CD4-positive, alpha-beta T cell treated with Interleukin-21 for 1 hour (primary cell): Measurements from ENCODE around the gene OR10J4.
"Not testable (repeated sequence)": the region's sequence is repeated elsewhere in the genome, so short reads cannot be mapped to it uniquely, and the experiment has no call there.

Source experiments
- DNase-seq: peaks from one replicate; pipeline ENCODE4 v3.0.0-alpha.2; 2020

OR10J4 gene

DNA sequence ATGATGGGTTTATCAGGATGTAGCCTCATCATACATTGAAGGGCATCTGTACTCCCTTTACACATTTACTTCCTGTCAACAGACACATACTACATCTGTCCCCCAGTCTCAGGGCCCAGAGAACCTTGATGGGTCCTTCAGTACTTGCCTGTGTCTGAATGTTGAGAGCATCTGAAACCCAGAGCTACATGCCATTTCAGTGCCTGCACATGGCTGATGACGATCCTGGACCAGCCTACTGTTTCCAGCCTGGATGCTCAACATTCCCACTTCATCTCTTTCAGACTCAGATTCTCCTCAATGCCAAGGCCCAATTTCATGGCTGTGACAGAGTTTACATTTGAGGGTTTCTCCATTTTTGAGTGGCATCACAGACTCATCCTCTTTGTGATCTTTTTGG lies at the start of gene OR10J4:
Gene OR10J4, plus strand, starts transcription at position 301 of the 400 bp plus-strand sequence.
- no peak for DNase-seq

DNA sequence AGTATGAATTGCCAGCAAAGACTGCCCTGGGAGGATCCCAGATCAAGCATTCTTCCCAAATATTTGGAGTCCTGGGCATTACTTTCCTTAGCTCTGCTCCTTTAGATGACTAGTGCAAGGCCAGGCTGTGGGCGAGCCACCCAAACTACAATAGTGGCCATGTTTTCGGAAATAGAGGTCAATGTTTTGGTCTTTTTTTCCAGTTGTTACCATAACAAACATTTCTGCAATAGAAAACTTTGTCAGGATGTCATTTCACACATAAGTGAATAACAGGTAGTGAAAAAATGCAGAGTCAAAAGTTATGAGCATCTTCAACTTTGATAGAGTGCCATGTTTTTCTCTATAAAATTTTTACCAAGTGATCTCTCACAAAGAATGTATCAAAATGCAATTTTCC lies 25.2 kb upstream of the OR10J4 start:
- no peak for DNase-seq

DNA sequence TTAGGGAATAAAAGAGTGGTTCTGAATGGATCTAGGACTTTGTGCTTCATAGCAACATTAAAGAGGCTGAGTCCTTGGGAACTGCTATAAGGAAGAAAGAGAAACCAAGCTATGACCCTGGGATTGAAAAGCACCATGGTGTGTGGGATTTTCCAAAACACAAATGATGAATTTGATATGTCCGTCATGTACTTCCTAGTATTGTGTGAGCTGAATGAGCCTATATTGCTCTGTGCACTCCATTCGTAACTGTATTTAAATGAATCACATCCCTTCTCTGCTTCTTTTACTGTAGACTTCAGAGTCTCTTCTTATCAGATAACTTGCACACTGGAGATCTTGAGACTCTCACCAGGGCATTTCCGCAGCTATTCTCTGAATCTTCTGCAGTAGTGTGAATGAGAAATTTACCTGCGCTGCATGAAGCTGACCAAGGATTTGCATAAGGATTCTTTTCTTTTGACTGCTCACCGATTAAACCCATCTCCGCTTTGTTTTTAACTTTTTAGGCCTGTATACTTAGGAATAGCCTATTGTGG lies 23.1 kb upstream of the OR10J4 start:
- DNase-seq: no peak

DNA sequence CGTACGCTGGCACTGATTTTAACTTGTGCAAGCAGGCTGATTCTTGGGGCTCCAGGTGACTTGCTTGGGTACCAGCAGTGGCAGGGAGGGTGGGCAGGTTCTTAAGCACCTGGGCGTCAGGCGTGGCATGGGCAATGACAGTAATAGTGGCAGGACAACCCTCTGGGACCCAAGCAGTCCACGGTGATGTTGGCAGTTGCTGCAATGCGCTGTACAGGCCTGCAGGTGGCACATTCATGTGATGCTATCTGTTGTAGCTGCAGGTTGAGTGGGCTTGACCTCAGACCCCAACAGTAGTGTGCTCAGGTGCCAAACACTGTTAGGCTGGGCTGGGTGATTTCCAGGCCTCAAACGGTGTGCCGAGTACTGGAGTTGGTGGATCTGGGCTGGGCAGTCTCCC lies 10.2 kb upstream of the OR10J4 start:
- DNase-seq: no peak

DNA sequence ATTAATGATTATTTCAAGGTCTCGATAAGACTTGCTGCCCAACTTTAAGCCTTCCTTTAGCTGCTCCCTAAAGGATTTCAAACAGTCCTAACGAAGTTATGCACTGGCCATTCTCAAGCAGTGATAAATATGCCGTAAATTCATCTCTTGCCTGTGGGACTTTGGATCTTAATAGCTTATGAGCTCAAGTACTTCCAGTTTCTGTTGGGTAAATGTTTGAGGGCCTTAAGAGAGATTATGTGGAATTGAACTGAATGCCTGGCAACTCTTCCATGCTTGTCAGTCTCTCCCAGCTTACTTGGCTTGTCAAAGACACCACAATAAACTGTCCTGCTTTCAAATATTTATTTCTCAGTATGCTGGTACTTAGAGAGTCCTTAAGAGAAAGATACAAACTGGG lies 3.5 kb upstream of the OR10J4 start:
- no peak for DNase-seq

DNA sequence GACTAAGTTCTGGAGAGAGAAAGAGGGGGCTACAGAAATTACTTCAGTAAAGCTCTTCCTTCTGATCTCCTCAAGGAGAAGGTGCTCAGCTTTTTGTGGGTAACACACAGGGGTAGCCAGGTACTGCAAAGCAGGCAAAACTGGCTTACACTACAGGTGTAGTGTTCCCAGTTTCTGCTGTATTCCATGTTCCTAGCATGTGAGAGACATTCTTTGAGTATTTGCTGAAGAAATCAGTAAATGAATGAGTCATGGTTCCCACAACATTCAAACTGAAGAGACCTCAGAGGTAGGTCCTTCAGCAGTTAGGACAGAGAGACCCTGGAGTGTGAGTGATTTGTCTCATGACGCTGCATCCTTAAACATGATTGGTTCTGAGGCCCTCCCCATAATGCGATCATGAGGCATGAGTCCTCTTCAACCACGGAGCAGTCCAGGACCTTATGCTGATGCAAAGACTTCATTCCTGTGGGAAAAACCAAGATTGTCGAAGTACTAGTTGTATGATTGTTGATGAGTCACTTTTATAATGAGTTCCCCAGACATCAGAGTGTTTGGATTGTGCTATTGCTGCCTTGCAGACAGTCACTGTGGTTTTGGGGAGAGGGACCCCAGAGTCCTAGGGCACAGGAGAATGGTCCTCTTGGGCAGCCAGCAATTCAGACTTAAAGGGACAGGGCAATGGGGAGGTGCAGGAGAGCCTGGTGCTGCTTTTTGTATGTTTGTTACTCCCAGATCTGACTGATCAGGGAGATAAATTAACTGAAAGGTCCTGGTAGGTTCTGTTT lies 2.7 kb upstream of the OR10J4 start:
- DNase-seq: no peak

DNA sequence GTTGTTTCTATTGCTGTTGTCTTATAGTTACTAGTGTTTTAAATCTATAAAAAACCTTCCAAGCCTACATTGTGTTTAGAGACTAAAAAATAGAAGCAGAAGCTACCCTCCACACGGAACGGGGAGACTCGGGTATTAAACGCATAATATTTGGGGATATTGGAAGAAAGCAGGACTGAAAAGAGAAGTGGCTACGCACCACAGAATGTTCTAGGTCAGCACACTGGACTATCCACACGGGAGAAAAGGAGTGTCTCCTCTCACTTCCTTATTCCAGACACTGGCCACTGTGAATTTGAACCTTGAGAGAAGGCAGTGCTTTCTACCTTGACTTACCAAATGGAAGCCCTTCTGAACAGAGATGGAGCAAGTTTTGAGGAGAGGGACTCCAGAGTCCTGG lies 1.0 kb upstream of the OR10J4 start:
- no peak for DNase-seq

DNA sequence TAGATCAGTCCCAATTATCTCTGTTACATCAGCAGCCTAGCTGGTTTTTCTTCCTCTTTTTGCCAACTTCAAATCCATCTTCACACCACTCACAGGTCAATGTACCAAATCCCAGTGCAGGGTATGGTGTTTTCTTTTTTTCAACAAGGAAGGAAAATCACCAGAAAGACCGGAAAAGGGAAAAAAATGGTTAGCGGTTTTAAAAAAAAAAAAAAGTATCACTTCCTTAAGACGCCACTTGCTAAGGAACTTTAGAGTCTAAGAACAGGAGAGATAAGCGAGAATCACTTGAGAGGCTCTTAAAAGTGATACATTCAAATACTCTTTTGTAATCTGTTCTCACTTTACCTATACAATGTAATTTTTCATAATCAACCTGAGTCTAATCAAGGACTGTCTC lies 4.5 kb downstream of the OR10J4 start:
- DNase-seq: no peak

DNA sequence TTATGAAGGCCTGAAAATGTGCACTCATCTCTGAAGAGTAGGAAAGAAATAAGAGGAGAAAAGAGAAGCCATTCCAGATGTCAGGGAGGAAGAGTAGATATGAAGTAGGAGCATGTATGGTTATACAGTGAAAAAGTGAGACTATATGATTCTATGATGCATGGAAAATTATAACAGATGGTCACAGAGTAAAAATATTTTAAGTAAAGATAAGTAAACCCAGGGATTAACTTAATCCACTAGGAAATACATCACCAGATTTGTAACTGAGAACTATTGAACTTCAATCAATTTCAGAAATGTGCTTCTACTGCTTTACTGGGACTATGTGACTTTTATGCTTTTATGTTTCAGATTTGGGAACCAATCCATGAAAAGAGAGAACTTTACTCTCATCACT lies 7.4 kb downstream of the OR10J4 start, which contains the start of gene OR10J1:
Gene OR10J1, plus strand, starts transcription at position 301 of the 400 bp plus-strand sequence. Its CDS starts 70 bp downstream, at position 371.
- no peak for DNase-seq

DNA sequence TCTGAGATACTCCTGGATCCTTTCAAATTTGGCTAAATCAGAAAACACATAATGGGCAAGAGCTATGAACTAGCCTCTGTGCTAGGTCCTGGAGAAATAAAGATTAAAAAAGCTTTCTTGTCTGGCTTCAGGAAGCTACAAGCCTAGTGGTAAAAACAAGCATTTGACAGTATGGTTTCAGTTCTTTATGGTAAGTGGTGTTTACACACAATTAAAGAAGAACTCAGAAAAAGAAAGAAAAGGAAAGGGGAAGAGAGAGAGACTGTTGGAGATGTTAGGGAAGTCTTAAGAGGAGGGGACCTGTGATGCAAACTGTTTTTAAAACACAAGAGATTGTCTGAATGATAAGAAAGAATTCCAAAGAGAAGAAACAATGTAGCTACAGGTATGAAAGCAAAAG lies 9.4 kb downstream of the OR10J4 start:
- DNase-seq: no peak

DNA sequence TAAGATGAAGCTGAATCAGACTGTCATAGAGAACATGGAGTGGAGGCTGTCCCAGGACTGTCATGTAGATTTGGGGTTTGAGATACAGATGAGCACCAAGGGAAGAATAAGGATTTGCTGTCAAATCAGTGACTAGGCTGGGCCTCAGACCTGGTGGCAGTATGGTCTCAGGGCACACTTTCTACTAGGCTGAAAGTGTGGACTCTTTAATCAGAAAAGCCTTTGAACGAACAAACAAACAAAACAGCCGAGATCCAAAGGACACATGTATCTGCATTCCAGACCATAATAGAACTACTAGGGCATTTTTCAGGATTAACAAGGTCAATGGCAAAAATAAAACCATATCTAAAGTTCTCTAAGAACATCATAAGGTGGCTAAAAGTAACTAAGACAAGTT lies 10.4 kb downstream of the OR10J4 start:
- no peak for DNase-seq

DNA sequence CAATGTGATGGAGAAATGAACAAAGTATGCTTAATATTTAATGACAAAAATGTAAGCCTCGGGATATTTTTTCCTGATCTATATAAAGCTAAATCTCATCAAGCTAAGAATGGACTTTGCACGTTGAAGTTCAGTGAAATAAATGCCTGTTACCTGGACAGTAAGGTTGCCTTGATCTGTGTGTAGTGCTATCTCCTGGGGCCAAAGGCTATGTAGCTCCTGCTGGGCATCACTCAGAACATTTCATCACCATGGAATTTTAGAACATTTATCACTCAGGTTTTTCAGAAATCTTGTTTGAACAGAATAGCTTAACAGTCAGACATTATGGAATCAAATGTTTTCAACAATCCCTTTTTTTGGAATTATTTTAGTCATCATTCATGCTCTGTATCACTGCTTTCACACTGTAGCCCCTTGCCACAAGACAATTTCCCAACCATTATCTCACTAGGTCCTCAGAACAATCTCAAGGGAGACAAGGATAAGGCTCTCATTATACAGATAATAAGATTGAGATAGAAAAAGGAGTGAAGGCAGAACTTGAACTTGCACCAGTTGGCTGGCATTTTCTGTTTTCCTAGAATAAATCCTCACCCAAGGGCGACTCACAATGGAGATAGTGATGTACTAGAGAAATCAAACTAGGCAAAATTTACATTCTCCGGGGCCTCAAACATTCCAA lies 11.2 kb downstream of the OR10J4 start:
- no peak for DNase-seq

DNA sequence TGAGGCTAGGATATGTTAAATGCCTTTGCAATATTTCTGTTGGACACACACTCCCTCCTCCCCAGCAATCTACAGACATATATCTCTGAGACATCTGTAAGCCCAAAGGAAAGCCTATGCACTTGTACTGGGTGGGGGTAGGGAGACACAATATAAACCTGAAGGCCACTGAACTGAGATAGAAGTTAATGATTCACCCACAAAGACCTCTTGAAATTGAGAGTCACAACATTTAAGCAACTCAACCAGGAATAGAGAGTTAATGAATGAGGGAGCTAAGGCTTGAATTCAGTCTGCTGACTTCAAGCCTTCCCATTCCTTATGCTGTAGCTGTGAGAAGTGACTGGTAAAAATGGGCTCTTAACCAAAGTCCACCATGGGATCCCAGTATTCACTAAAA lies 12.5 kb downstream of the OR10J4 start:
- DNase-seq: no peak

DNA sequence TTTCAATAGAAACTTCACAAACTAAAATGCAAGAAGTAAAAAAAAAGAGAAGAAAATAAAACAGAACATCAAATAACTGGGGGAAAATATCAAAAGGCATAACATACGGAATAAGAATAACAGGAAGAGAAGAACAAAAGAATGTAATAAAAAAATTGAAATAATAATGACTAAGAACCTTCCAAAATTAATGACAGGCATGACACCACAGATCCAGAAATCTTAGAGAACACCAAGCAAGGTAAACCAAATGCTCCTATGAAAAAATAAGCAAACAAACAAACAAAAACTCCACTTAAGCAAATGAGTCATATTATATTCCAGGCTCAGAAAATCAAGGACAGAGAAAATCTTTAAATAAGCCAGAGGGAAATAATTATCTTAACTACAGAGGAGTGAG lies 16.2 kb downstream of the OR10J4 start:
- no peak for DNase-seq

DNA sequence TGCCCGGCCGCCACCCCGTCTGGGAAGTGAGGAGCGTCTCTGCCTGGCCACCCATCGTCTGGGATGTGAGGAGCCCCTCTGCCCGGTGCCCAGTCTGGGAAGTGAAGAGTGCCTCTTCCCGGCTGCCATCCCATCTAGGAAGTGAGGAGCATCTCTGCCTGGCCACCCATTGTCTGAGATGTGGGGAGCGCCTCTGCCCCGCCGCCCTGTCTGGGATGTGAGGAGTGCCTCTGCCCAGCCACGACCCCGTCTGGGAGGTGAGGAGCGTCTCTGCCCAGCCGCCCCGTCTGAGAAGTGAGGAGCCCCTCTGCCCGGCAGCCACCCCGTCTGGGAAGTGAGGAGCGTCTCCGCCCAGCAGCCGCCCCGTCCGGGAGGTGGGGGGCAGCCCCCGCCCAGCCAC lies 17.6 kb downstream of the OR10J4 start:
- not testable (repeated sequence) for DNase-seq

DNA sequence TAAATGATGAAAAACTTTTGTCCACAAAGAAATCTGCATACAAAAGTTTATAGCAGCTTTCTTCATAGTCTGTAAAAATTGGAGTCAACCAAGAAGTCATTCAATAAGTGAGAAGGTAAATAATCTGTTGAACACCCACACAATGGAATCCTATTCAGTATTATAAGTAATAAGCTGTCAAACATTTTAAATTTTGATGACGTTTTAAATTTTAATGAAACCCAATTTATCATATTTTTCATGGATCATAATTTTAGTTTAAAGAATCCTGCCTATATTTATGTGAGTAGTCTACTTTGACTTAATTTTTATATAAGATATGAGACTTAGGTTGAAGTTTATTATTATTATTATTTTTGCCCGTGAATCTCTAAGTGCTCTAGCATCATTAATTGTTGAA lies 27.5 kb downstream of the OR10J4 start:
- no peak for DNase-seq

DNA sequence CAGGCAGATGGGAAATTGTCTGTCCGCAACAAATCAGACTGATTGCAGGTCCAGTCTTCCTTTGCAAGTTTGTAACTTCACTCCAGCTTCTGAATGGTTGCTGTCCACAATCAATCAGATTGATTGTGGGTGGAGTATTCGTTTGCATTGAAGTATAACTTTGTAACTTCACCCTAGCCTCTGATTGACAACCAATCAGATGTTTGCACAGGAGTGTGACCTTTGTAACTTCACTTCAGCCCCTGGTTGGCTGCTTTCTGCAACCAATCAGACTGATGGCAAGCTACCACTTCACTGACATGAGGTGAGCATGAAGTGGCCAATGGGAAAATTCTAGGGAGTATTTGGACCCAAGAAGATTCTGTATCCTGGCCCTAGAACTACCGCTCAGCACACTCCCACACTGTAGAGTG lies 33.2 kb downstream of the OR10J4 start:
- no peak for DNase-seq

DNA sequence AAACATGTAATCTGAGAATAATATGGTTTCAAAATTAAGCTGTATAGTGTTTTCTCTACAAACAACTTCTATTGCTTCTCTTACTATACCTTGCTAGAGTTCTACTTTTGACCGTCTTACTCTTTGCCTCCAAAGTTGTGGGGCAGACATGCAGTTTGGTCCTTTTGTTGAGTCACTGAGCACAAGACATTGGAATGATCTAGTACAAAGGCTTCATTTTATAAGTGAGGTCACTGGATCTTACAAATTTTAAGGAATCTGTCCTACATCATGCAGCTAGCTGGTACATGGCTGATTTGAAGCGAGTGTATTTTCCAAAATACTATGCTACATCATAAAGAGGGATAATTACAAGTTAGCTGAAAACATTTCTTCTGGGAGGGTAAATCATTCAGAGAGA lies 36.3 kb downstream of the OR10J4 start:
- DNase-seq: no peak

DNA sequence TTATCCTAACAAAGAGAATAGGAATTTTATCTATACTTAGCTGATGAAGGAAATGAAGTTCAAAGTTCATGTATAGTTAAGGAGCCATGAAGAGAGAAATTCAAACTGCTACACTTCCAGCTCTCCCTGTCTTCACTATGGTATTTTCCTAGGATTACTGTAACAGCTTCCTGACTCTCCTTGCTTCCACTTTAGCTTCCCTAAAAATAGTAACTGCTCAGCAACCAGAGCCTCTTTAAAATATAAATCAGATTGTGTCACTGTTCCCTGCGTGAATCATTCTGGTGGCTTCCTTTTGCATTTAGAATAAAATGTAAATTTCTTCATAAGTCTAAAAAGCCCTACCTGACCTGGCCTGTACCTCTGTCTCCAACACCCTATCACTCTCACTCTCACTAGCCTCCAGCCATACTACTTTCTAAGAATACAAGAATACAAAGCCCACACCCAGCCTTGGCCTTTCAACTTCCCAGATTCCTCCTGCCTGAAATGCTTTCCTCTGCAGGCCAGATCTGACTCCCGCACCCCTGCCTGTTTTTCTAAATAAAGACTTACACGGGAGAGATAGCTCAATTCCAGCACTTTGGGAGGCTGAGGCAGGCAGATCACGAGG lies 38.0 kb downstream of the OR10J4 start:
- DNase-seq: no peak

DNA sequence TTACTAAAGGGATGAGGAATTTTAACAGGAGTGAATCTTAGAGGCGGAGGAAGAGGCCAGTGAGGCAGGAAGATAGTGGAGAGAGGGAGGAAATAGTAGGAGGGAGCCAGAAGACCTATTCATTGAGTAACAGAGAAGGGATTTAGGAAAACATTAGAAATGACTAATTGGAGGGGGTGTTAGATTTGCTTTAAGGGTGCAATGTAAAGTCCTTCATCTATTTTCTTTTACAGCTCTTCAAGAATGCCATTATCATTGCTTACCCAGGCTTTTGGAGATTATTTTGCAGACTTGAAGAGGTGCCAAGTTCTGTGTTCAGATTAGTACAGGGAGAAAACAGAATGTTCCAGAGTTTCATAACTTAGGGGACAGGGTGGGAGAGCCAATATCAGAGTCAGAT lies 41.3 kb downstream of the OR10J4 start:
- no peak for DNase-seq

DNA sequence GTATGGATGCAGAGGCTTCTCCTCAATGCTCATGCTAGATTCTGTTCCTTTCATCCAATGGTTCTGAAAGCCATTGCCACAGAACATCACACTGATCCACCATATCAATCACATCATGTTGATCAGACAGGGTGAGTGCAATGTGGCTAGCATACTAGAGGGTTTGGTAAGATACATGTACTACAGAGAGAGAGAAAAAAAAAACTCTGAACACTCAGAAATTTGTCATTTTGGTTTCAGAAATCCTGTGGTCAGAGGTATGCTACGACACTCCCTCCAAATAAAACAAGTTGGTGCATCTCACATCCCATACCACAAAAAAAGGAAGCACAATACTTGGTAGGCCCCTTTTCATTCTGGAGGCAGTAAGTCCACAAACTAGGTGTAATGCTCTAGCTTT lies 42.9 kb downstream of the OR10J4 start:
- no peak for DNase-seq
